ENCODE data around the gene KLK7.

The KLK7 gene

DNA sequence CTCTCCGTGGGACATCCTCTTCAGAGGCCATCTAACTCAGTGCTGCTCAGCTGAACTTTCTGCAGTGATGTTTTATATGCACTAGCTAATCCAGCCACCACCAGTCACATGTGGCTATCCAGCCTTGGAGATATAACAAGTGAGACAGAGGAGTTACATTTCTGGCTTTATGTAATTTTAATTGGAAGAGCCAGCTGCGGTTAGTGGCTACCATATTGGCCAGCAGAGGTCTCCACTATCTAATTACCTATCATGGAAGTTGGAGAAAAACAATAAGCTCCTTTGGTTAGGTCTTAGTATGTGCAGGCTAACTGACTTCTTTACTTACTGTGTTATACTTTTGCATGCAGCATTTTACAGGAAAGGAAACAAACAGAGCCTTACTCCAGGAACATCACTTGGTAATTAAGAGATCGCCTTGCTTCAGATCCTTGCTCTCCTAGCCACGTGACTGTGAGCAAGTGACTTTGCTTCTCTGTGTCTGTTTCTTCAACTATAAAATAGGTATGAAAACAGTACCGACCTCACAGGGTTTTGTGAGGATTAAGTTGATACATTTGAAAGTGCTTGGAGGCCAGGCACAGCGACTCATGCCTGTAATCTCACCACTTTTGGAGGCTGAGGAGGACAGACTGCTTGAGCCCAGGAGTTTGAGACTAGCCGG lies 37.4 kb upstream of the KLK7 start:
- no peak overlapping the region for H3K4me3 Mint-ChIP-seq
- peaks cover 76 to 87% of the 10 kb centered on the region in 2 donors for H3K27me3 Mint-ChIP-seq
- H3K27ac Mint-ChIP-seq: no peak overlapping the region
- H3K36me3 Mint-ChIP-seq (ENCODE audit: insufficient read depth): no peaks in the 10 kb centered on the region
- no peak for DNase-seq
- ATAC-seq (replicated peaks): no peak
- H3K4me1 Mint-ChIP-seq (ENCODE audit: low read depth in 2 of 2): peaks cover 18 to 22% of the 10 kb centered on the region in 2 donors
- no peaks in the 10 kb centered on the region for H3K9me3 Mint-ChIP-seq

GRCh38 chr19:51019544-51019925 lies 35.8 kb upstream of the KLK7 start, which contains the start of gene KLK10:
KLK10 (minus strand) TSS chr19:51019709; CDS start chr19:51019130, 579 bp downstream.
- ATAC-seq (replicated peaks): no peak
- Mint-ChIP-seq H3K9me3 (no peaks in the 10 kb centered on the region), H3K4me1 (ENCODE audit: low read depth in 2 of 2) (peaks cover 18 to 22% of the 10 kb centered on the region in 2 donors), H3K4me3 (peak within 1 kb of the TSS; percentile 62 to 72), H3K27me3 (peaks cover 78 to 87% of the 10 kb centered on the region in 2 donors), H3K36me3 (ENCODE audit: insufficient read depth) (no peaks in the 10 kb centered on the region), H3K27ac (no peak within 1 kb of the TSS)
- no peak for DNase-seq

DNA sequence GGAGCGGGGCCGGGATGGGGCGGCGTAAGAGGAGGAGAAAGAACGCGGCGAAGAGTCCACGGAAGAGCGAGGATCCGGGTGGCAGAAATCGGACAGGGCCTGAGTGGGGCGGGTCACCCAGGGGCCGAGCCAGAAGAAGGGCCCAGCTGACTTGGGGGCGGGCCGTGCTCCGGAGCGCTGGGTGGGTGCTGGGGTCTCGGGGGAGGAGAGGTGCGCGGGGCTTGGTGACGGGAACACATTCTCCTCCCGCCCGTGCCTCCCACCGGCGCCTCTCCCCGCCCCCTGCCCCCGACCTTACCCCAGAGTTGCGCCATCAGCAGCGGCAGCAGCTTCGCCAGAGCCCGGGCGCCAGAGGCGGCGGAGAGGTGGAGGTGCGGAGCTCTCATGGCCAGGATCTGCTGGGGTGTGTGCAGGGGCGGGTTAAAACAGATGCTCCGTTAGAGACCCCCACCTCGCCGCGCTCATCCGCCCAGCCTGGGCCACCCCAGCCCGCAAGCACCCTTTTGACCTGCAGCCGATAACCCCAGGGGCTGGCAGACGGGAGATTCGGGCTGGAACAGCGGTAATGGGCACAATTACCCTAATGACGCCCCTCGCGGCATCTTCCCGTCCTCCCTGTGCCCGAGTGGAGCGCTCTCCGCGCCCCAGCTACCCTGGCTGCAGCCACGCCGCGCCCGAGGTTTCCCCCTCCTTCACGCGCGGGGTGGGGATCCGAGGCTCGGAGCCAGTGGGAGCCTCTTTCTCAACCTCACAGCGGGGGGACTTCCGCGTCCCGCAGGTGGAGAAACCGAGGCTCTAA lies 35.2 kb upstream of the KLK7 start:
- Mint-ChIP-seq H3K27me3 (peaks cover 78 to 87% of the 10 kb centered on the region in 2 donors), H3K27ac (no peak overlapping the region), H3K9me3 (no peaks in the 10 kb centered on the region), H3K4me1 (ENCODE audit: low read depth in 2 of 2) (peaks cover 18 to 22% of the 10 kb centered on the region in 2 donors), H3K4me3 (peak overlapping the region; percentile 62 to 72), H3K36me3 (ENCODE audit: insufficient read depth) (no peaks in the 10 kb centered on the region)
- ATAC-seq (replicated peaks) (no peak), DNase-seq (no peak)

- ATAC-seq (replicated peaks): no peak
- Mint-ChIP-seq H3K27me3 (peaks cover 77 to 87% of the 10 kb centered on the region in 2 donors), H3K9me3 (no peaks in the 10 kb centered on the region), H3K27ac (no peak overlapping the region), H3K4me3 (peak overlapping the region; percentile 62 to 72), H3K4me1 (ENCODE audit: low read depth in 2 of 2) (peaks cover 18 to 22% of the 10 kb centered on the region in 2 donors), H3K36me3 (ENCODE audit: insufficient read depth) (no peaks in the 10 kb centered on the region)
- peak in 1 of 3 experiments; percentile 23 for DNase-seq
Observed at GRCh38 chr19:51016798-51017683, 33.3 kb upstream of the KLK7 start.

DNA sequence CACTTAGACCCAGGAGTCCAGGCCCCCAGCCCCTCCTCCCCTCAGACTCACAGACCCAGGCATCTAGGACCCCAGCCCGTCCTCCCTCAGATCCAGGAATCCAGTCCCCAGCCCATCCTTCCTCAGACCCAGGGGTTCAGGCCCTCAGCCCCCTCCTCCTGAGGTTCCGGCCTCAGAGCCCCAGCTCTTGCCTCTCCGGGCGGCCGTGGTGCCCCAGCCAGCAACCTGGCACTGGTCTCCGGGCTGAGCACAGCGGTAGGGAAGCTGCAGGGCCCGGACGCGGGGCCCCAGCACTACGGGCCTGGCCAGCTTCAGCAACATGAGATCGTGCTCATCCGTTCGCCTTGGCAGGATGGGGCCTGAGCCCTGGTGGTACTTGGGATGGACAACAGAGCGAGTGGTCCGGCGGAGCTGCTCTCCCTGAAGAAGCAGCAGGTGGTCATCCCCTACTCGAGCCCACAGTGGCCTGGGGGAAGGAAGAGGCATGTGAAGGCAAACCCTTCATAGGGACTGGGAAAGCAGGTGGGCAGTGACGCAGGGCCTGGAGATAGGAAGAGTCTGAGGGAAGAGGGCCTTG lies 32.1 kb upstream of the KLK7 start:
- Mint-ChIP-seq H3K4me1 (ENCODE audit: low read depth in 2 of 2) (peaks cover 18 to 22% of the 10 kb centered on the region in 2 donors), H3K9me3 (no peaks in the 10 kb centered on the region), H3K27ac (peak overlapping the region in 1 of 2 donors; percentile 62), H3K4me3 (no peak overlapping the region), H3K27me3 (peaks cover 79 to 94% of the 10 kb centered on the region in 2 donors), H3K36me3 (ENCODE audit: insufficient read depth) (no peaks in the 10 kb centered on the region)
- ATAC-seq (replicated peaks): no peak
- no peak for DNase-seq

DNA sequence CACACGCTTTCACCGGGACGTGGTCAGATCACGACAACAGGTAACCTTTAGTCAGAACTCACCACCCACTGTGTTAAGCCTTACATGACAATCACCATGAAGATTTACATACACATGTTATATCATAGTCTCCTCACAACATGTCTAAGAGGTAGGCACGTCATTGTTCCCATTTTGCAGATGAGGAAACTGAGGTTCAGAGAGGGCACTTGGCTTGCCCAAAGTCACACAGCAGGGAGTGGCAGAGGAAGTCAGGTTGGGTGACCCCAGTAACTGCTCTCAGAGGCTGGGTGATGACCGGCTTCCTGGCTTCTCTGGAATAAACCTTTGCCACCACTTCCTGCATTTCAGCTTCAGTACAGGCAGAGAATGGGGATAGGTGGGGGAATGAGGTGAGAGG lies 30.5 kb upstream of the KLK7 start:
- DNase-seq (no peak), ATAC-seq (replicated peaks) (no peak)
- peaks cover 83 to 94% of the 10 kb centered on the region in 2 donors for H3K27me3 Mint-ChIP-seq
- no peak overlapping the region for H3K4me3 Mint-ChIP-seq
- no peak overlapping the region for H3K27ac Mint-ChIP-seq
- H3K36me3 Mint-ChIP-seq (ENCODE audit: insufficient read depth): no peaks in the 10 kb centered on the region
- no peaks in the 10 kb centered on the region for H3K9me3 Mint-ChIP-seq
- H3K4me1 Mint-ChIP-seq (ENCODE audit: low read depth in 2 of 2): peaks cover 14 to 17% of the 10 kb centered on the region in 2 donors

DNA sequence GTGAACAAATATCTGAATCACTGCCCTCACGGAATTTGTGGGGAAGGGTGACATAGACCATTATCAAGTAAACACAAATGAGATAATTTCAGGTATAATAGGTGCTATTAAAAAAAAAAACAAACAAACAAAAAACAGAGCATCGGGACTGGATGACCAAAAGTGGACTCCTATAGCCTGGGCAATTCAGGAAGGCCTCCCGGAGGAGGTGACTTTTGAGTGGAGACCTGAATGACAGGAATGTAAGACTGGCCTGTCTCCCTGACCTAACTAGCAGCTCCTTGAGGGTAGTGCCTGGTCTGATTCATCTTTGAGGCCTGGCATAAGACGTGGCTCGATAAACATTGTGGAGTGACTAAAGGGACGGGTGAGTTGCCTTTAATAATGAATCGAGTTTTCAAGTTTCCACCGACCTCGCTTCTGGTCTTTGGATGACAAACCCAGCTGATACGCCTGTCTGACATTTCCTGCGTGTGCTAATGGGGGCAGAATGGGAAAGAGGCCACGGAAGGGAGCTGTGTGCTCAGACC lies 29.0 kb upstream of the KLK7 start:
- Mint-ChIP-seq H3K36me3 (ENCODE audit: insufficient read depth) (no peaks in the 10 kb centered on the region), H3K9me3 (no peaks in the 10 kb centered on the region), H3K4me3 (no peak overlapping the region), H3K4me1 (ENCODE audit: low read depth in 2 of 2) (peaks cover 7 to 8% of the 10 kb centered on the region in 2 donors), H3K27ac (no peak overlapping the region), H3K27me3 (peaks cover 74 to 88% of the 10 kb centered on the region in 2 donors)
- DNase-seq (no peak), ATAC-seq (replicated peaks) (no peak)

DNA sequence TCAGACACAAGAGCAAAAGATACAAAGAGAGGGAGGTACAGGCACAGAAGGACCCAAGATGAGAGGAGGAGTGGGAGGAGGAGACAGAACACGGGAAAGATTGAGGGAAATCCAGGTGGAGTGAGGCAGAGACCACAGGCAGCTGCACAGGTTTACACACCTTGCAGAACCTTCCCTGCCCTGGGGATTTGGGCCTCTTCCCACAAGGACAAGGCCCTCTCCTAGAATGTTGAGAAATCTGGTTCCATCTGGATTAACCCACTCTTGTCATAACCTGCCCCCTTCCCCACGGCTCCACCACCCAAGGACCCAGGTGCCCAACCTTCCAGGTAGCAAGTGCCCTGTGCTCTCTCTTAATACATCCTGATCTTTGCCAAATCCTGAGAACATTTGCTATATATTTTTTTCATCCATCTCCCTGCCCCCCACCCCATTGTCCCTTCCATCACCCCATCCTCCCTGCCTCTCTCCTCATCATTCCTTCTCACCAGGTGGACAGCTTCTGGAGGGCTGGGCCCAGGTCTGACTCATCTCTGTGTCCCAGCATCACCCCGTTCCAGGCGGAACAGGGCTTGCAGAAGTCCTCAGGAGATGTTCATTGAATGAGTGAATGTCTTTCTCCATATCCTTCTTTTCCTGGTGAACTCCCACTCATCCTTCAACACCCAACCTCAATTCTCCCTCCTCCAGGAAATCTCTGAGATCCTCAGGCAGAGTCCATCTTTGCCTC lies 26.5 kb upstream of the KLK7 start:
- Mint-ChIP-seq H3K27me3 (peaks cover 61 to 84% of the 10 kb centered on the region in 2 donors), H3K27ac (no peak overlapping the region), H3K36me3 (ENCODE audit: insufficient read depth) (no peaks in the 10 kb centered on the region), H3K4me1 (ENCODE audit: low read depth in 2 of 2) (no peaks in the 10 kb centered on the region), H3K9me3 (no peaks in the 10 kb centered on the region), H3K4me3 (no peak overlapping the region)
- ATAC-seq (replicated peaks): no peak
- DNase-seq: no peak

DNA sequence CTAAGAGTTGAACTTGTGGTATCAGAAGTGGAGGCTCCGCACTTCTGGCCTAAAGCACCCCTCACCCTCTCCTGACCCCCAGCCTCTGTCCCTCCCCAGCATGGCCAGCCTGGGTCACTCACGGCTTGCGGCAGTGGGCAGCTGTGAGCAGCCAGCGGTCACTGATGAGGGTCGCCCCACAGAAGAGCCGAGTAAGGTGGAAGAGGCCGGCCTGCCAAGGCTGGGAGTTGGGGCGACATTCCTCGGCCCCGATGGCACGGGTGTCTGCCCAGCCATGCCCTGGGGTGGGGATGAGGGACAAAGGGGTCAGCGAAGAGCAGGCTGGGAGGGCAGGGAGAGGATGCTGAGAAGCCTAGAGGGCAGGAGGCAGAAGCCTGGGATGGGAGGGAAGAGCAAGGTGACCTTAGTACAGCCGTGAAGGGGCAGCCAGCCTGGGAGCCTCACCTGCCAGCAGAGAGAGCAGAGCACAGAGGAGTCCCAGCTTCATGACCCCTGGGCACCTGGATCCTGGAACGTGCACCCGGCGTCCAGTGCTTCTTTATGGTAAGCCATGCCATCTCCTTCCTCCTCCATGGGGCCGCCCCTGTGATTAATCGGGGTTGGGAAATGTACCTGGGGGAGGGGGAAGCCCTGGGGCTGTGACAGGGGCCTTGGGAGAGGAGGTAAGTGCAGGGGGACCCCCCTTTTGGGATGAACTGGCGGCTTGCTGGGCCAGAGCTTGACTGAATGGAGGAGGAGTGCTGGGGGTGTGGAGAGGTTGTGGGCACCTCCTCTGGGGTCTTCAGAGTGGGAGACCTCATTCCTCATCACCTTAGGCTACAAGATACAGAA lies 25.6 kb upstream of the KLK7 start:
- no peak overlapping the region for H3K4me3 Mint-ChIP-seq
- peaks cover 58 to 74% of the 10 kb centered on the region in 2 donors for H3K27me3 Mint-ChIP-seq
- H3K9me3 Mint-ChIP-seq: no peaks in the 10 kb centered on the region
- DNase-seq: no peak
- no peak overlapping the region for H3K27ac Mint-ChIP-seq
- ATAC-seq (replicated peaks): no peak
- no peaks in the 10 kb centered on the region for H3K36me3 Mint-ChIP-seq (ENCODE audit: insufficient read depth)
- no peaks in the 10 kb centered on the region for H3K4me1 Mint-ChIP-seq (ENCODE audit: low read depth in 2 of 2)

DNA sequence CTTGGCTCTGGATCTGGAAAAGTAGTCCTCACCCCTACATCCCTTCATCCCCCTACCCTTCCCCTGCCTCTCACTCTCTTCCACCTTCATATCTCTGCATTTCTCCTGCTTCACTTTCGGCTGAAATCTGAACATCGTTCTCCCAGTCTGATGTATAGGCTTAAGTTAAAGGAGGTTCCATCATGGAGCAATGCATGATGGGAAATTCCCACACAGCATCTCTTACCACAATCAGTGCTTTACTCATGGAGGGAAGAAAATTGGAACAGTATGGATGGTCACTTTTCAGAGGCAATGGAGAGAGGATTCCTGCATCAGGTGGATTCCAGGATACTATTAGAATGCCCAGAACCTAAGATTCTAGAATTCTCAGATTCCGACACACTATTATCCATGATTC lies 23.8 kb upstream of the KLK7 start:
- Mint-ChIP-seq H3K36me3 (ENCODE audit: insufficient read depth) (no peaks in the 10 kb centered on the region), H3K27me3 (peaks cover 52 to 73% of the 10 kb centered on the region in 2 donors), H3K27ac (no peak overlapping the region), H3K4me1 (ENCODE audit: low read depth in 2 of 2) (no peaks in the 10 kb centered on the region), H3K9me3 (no peaks in the 10 kb centered on the region), H3K4me3 (no peak overlapping the region)
- ATAC-seq (replicated peaks) (no peak), DNase-seq (no peak)

DNA sequence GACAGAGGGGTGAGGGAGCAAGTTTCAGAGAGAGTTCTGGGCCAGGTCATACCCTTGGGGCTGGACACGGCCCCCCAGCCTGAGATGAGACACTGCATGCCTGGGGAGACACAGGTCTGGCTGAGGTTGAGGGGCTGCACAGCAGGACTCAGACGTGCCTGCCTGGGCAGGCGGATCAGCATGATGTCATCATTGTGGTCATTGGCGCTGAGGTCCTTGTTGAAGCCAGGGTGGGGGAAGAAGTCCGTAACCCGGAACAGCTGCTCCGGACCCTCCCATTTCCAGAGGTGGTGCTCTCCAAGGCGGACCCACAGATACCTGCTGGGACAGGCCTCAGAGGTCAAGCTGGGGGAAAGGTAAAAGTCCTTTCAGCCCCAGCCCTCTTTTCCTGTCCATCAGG lies 22.7 kb upstream of the KLK7 start:
- H3K4me1 Mint-ChIP-seq (ENCODE audit: low read depth in 2 of 2): peaks cover 0 to 5% of the 10 kb centered on the region in 2 donors
- H3K27ac Mint-ChIP-seq: no peak overlapping the region
- peaks cover 62 to 79% of the 10 kb centered on the region in 2 donors for H3K27me3 Mint-ChIP-seq
- H3K36me3 Mint-ChIP-seq (ENCODE audit: insufficient read depth): no peaks in the 10 kb centered on the region
- no peak for DNase-seq
- no peaks in the 10 kb centered on the region for H3K9me3 Mint-ChIP-seq
- ATAC-seq (replicated peaks): no peak
- no peak overlapping the region for H3K4me3 Mint-ChIP-seq

GRCh38 chr19:51005248-51005647 lies 21.5 kb upstream of the KLK7 start:
- Mint-ChIP-seq H3K36me3 (ENCODE audit: insufficient read depth) (no peaks in the 10 kb centered on the region), H3K4me1 (ENCODE audit: low read depth in 2 of 2) (peaks cover 0 to 5% of the 10 kb centered on the region in 2 donors), H3K9me3 (no peaks in the 10 kb centered on the region), H3K27ac (no peak overlapping the region), H3K27me3 (peaks cover 66 to 79% of the 10 kb centered on the region in 2 donors), H3K4me3 (no peak overlapping the region)
- DNase-seq: no peak
- ATAC-seq (replicated peaks): no peak

Data from effector memory CD8-positive, alpha-beta T cell (primary cell).